ENCODE data around the gene ITM2C.
A peak's percentile ranks its signal among the peaks of the same experiment; 100 is the strongest.

Gene ITM2C

DNA sequence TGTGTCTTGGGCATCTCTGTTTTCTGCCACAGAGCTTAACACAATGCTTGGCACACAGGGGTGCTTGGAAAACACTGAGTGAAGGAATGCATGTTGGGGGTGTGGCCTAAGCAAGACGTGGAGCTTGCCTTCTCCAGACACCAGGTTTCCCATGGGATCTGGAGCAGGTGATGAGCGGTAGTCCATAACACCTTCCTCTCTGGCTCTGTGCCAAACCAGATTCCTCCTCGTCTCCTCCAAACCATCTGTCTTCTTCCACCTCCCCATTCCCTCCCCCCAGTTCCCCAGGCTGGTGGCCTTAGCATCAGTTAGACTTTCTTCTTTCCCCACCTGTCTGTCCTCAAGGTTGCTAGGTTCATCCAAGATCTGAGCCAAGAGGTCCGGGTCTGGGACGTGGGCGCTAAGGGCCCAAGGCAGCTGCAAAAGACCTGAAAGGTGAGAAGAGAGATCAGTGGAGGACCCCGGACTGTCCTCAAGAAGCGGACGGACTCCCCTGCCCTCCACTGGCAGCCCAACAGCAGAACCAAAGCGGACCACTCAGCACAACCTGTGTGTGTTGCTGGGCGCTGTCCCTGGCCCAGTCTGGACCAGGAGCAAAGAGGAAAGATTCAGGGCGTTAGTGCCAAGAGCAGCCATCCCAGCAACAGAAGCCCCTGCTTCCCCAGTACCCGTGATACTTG, 1.2 kb upstream of the ITM2C start:
- Mint-ChIP-seq H3K9me3 (no peaks in the 10 kb centered on the region), H3K27me3 (peaks cover 9 to 23% of the 10 kb centered on the region in 2 donors), H3K36me3 (ENCODE audit: insufficient read depth) (peaks cover 9% of the 10 kb centered on the region), H3K4me1 (ENCODE audit: low read depth in 2 of 2) (peaks cover 38 to 41% of the 10 kb centered on the region in 2 donors), H3K4me3 (peak overlapping the region; percentile 89 to 92), H3K27ac (peak overlapping the region in 1 of 2 donors; percentile 49)
- no peak for ATAC-seq (replicated peaks)
- DNase-seq, result no peak

DNA sequence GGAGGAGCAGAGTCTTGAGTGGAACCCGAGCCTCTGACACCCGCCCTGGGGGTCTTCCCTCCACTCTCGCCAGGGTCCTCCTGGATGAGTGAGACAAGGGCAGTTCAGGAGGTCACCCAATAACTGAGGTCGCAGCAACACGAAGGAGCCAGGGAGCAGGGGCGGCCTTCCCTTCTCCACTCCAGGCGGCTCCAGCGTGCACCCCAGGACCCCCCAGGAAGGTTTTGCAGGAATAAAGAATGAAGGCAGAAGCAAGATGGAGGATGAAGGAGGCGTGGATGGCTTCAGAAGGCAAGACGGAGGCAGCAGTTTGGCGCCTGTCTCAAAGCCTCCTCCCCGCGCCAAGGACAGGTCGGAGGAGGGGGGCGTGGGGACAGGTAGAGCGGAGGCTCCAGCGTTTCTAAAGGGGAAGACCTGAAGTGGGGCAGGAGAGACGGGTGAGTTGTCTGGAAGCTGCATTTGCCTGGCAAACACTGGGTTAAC, 579 bp upstream of the ITM2C start:
- DNase-seq (no peak), ATAC-seq (replicated peaks) (no peak)
- peak overlapping the region; percentile 89 to 92 for H3K4me3 Mint-ChIP-seq
- peaks cover 41% of the 10 kb centered on the region in 2 donors for H3K4me1 Mint-ChIP-seq (ENCODE audit: low read depth in 2 of 2)
- peak overlapping the region; percentile 49 to 79 for H3K27ac Mint-ChIP-seq
- H3K9me3 Mint-ChIP-seq, result no peaks in the 10 kb centered on the region
- H3K27me3 Mint-ChIP-seq, result peaks cover 9 to 22% of the 10 kb centered on the region in 2 donors
- H3K36me3 Mint-ChIP-seq (ENCODE audit: insufficient read depth), result peaks cover 9% of the 10 kb centered on the region

DNA sequence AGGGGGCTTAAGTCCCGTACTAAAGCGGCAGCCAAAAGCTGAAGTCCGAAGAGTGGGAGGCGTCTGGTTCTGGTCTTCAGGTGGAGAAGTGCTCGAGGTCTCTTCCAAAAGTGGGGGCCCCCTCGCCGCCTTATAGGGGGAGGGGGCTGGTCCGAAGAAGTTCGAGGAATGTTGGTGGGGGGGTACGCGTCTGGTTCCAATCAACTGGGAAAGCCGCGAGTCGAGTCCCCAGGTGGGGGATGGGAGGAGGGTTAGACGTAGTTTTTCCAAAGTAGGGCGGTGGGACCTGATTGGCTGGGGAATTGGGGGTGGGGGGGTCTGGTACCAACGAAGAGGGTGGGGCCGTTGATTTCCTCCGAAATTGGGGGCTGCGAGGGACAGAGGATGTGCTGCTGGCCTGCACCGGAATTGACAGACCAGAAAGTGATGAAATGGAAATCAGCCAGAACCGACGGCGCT, 594 bp downstream of the ITM2C start:
- no peaks in the 10 kb centered on the region for H3K9me3 Mint-ChIP-seq
- H3K27ac Mint-ChIP-seq, result peak overlapping the region; percentile 79 to 80
- H3K27me3 Mint-ChIP-seq, result peaks cover 9 to 22% of the 10 kb centered on the region in 2 donors
- H3K36me3 Mint-ChIP-seq (ENCODE audit: insufficient read depth), result peaks cover 9% of the 10 kb centered on the region
- DNase-seq, result no peak
- H3K4me1 Mint-ChIP-seq (ENCODE audit: low read depth in 2 of 2), result peaks cover 41% of the 10 kb centered on the region in 2 donors
- peak overlapping the region; percentile 89 to 92 for H3K4me3 Mint-ChIP-seq
- no peak for ATAC-seq (replicated peaks)

- Mint-ChIP-seq H3K4me3 (peak overlapping the region; percentile 89 to 92), H3K4me1 (ENCODE audit: low read depth in 2 of 2) (peaks cover 38% of the 10 kb centered on the region in 2 donors), H3K36me3 (ENCODE audit: insufficient read depth) (peaks cover 9% of the 10 kb centered on the region), H3K9me3 (no peaks in the 10 kb centered on the region), H3K27ac (peak overlapping the region; percentile 80 to 85), H3K27me3 (peaks cover 8 to 17% of the 10 kb centered on the region in 2 donors)
- DNase-seq, result peak; percentile 33 to 41 (median 41)
- ATAC-seq (replicated peaks), result peak; percentile 41
These were observed 1.3 kb downstream of the ITM2C start for GRCh38 chr2:230865766-230866755.

DNA sequence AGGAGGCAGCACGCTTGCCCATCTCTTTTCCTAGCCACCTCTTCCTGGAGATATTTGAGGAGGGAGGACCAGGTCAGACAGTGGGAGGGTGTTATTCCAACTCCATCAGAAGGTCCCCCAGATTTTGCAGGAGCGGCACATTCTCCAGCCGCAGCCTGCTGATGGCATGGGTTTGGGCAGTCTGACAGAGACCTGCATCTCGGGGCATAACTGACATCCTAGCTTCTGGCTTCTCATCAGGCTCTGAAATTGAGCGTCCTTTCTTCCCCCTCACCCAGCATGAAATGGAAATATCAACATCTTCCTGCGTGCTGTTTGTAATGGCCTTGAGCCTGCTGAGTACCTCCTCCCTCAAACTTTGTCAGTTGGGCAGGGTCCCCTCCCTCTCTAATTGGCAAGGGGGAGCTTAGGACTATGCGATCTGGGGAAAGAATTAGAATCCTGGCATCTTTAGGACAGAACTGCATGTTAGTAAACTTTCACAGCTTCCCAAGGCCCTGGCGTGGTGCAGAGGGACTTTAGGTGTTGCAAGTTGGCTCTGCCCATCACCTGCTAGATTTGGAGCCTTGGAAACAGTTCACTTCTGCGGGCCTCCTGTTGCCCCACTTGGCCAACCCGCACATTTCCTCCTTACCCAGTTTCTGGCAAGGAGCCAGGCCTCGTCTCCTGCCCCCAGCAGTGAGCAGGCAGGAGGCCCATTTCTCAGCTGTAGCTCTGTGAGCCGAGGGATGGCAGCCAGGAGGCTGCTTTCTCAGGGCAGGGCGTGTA, 2.2 kb downstream of the ITM2C start:
- peak overlapping the region; percentile 89 to 92 for H3K4me3 Mint-ChIP-seq
- ATAC-seq (replicated peaks) (peak; percentile 69), DNase-seq (peak; percentile 60 to 78 (median 74))
- H3K27ac Mint-ChIP-seq, result peak overlapping the region in 1 of 2 donors; percentile 72
- peaks cover 30 to 31% of the 10 kb centered on the region in 2 donors for H3K4me1 Mint-ChIP-seq (ENCODE audit: low read depth in 2 of 2)
- no peaks in the 10 kb centered on the region for H3K9me3 Mint-ChIP-seq
- peaks cover 9% of the 10 kb centered on the region for H3K36me3 Mint-ChIP-seq (ENCODE audit: insufficient read depth)
- H3K27me3 Mint-ChIP-seq, result peaks cover 0 to 8% of the 10 kb centered on the region in 2 donors

GRCh38 chr2:230868161-230868946, 3.6 kb downstream of the ITM2C start:
- DNase-seq (no peak), ATAC-seq (replicated peaks) (no peak)
- Mint-ChIP-seq H3K4me3 (no peak overlapping the region), H3K27ac (peak overlapping the region in 1 of 2 donors; percentile 72), H3K36me3 (ENCODE audit: insufficient read depth) (peaks cover 9% of the 10 kb centered on the region), H3K9me3 (no peaks in the 10 kb centered on the region), H3K27me3 (no peaks in the 10 kb centered on the region), H3K4me1 (ENCODE audit: low read depth in 2 of 2) (peaks cover 33% of the 10 kb centered on the region in 2 donors)

GRCh38 chr2:230868947-230869913, 4.5 kb downstream of the ITM2C start:
- Mint-ChIP-seq H3K9me3 (no peaks in the 10 kb centered on the region), H3K4me1 (ENCODE audit: low read depth in 2 of 2) (peaks cover 25 to 27% of the 10 kb centered on the region in 2 donors), H3K36me3 (ENCODE audit: insufficient read depth) (peaks cover 6% of the 10 kb centered on the region), H3K4me3 (no peak overlapping the region), H3K27ac (no peak overlapping the region), H3K27me3 (no peaks in the 10 kb centered on the region)
- no peak for DNase-seq
- ATAC-seq (replicated peaks), result no peak

DNA sequence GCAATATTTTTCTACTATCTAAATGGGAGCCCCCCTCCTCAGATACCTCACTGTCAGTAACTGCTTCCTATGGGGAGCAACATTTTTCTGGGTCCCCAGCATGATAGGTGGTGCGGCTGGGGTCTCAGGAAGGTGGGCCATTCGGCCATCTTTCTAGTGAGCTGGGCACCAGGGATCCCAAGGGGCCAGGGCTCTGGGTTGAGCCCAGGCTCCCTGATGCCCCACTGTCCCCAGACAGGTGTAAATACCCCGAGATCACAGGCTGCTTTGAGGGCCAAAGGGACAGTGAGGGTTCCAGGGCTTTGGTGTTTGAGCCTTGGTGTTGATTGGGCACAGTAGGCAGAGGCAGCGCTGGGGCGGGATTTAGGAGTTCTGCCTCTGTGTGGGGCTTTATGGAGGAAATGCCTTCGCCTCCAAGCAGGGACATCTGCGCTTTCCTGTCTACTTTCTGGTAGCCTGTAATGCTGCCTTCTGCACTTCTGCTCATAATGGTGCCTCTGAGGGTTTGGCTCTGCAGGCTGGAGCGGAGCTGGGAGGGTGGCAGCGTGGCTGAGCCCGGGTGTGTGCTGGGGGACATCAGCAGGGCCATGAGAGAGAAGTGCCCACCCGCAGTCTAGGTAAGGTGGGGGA, 5.3 kb downstream of the ITM2C start:
- ATAC-seq (replicated peaks) (no peak), DNase-seq (no peak)
- H3K27me3 Mint-ChIP-seq, result no peaks in the 10 kb centered on the region
- no peak overlapping the region for H3K4me3 Mint-ChIP-seq
- H3K9me3 Mint-ChIP-seq, result no peaks in the 10 kb centered on the region
- H3K36me3 Mint-ChIP-seq (ENCODE audit: insufficient read depth), result no peaks in the 10 kb centered on the region
- peak overlapping the region in 1 of 2 donors; percentile 66 for H3K27ac Mint-ChIP-seq
- peaks cover 20 to 28% of the 10 kb centered on the region in 2 donors for H3K4me1 Mint-ChIP-seq (ENCODE audit: low read depth in 2 of 2)

- Mint-ChIP-seq H3K9me3 (no peaks in the 10 kb centered on the region), H3K36me3 (ENCODE audit: insufficient read depth) (no peaks in the 10 kb centered on the region), H3K4me1 (ENCODE audit: low read depth in 2 of 2) (peaks cover 23 to 28% of the 10 kb centered on the region in 2 donors), H3K27me3 (no peaks in the 10 kb centered on the region), H3K27ac (peak overlapping the region in 1 of 2 donors; percentile 66), H3K4me3 (no peak overlapping the region)
- DNase-seq (no peak), ATAC-seq (replicated peaks) (no peak)
These were observed 6.0 kb downstream of the ITM2C start for GRCh38 chr2:230870544-230871360.

DNA sequence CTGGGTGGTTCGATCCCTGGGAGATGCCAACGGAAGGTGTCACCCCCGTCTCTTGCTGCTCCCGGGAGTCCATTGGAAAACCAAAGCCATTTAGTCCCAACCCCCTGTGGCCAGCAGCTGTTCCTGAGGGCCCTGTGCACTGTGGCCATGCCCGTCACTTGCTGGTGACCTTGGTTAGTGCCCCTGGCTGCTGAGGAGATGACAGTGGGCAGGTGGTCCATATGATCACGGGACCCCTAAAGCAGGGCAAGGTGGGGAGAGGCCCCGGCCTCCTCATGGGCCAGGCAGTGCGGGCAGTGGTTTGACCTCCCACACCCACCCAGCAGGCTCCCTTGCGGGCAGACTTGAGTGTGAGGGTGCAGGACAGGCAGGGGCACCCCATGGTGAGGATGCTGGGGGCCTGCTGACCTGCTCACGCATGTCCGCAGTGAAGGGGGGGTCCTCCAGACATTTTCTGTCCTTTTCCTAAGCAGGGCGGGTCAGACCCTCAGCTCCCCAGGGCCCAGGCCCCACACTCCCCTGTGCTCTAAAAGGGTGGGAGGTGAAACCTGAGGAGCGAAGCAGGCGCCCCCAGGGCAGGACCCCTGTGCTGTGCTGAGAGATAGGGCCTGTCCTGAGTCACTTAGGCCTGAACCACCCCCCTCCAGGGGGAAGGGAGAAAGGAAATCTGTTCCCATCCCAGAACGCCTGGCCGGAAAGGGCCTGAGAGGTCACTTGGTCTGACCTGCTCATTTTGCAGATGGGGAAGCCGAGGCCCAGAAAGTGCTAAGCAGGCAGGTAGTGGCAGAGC, 6.8 kb downstream of the ITM2C start:
- no peak overlapping the region for H3K4me3 Mint-ChIP-seq
- H3K9me3 Mint-ChIP-seq, result no peaks in the 10 kb centered on the region
- no peak for DNase-seq
- H3K36me3 Mint-ChIP-seq (ENCODE audit: insufficient read depth), result no peaks in the 10 kb centered on the region
- peak overlapping the region in 1 of 2 donors; percentile 66 for H3K27ac Mint-ChIP-seq
- peaks cover 17 to 21% of the 10 kb centered on the region in 2 donors for H3K4me1 Mint-ChIP-seq (ENCODE audit: low read depth in 2 of 2)
- ATAC-seq (replicated peaks), result no peak
- no peaks in the 10 kb centered on the region for H3K27me3 Mint-ChIP-seq

All from effector memory CD8-positive, alpha-beta T cell (primary cell).